ENCODE results near the gene IL17C.

The IL17C gene

GRCh38 chr16:88629835-88630234, 8.5 kb upstream of the IL17C start:
- no peak for DNase-seq

GRCh38 chr16:88630433-88630832, 7.9 kb upstream of the IL17C start:
- DNase-seq, result no peak

GRCh38 chr16:88630941-88631340, 7.4 kb upstream of the IL17C start:
- DNase-seq, result no peak

- DNase-seq, result no peak
Measured at GRCh38 chr16:88631384-88631783, 7.0 kb upstream of the IL17C start.

GRCh38 chr16:88631920-88632586, 6.3 kb upstream of the IL17C start:
- no peak for DNase-seq

DNA sequence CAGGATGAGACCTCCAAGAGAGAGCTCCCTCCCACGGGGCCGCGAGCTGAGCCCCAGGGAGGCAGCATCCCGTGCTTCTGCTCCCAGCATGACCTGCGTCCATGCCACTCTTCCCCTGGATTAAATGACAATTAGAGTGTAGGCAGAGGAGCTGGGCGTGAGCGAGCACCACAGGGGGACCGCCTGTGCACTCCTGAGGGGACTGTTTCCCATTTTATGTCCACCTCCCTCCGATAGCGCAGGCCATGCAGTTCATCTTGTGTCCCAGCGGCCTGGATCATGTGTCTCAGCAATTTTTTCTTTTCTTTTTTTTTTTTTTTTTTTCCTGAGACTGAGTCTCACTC, 5.8 kb upstream of the IL17C start:
- DNase-seq, result no peak

DNA sequence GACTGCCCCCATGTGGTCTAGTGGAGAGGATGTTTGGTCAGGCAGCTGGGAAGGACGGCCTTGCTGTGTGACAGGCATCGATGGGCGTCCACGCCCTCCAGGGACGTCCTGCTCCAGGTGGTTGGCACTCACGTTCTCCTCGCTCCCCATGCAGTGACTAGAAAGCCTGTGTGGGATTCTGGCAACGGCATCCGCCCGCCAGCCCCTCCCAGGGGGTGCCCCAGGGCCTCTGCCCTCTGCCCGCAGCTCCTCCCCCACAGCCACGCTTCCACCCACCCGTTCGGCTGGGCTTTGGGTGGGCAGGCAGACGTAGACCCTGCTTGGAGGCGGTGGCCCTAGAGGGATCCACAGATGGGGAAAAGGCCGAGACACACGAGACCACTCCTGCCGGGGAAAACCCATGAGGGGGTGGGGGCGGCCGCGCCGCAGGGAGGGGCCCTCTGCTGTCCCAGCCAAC, 4.7 kb upstream of the IL17C start:
- DNase-seq, result no peak

DNA sequence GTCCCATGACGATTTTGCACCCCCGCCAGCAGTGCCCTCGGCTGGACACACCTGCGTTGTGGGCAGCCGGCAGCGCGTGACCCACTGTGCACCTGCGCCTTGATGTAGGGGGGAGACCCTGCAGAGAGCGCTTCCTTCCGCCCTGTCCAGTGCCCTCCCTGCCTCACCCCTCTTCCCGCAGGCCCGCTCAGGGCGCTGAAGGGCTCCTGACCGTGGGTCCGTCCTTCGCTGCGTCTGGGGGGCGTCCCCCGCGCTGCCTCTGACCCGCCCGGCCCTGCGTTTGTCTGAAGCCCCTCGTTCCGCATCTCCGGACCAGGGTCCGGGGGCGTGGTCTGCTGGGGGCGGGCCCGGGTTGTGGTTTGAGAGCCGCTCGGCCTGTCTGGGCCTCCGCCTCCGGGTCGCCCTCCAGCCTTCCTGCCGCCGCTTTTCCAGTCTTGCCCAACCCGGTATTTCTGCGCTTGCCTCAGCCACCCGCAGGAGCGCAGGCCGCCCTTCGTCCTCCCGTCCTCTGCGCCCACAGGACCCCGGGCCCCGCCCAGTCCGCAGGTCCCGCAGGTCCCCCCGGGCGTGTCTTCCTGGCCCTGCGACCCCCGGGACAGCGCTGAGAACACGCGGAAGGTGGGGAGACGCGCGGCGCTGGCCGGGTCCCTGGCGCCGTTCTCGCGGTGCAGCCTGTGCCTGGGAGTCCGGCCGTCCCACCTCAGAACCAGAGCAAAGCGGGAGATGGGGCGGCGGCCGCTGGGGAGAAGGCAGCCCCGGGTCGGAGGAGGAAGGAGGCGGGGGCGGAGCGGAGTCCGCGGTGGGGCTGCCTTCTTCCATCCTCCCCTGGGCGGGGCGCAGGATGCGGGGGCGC, 4.0 kb upstream of the IL17C start:
- DNase-seq, result no peak

DNA sequence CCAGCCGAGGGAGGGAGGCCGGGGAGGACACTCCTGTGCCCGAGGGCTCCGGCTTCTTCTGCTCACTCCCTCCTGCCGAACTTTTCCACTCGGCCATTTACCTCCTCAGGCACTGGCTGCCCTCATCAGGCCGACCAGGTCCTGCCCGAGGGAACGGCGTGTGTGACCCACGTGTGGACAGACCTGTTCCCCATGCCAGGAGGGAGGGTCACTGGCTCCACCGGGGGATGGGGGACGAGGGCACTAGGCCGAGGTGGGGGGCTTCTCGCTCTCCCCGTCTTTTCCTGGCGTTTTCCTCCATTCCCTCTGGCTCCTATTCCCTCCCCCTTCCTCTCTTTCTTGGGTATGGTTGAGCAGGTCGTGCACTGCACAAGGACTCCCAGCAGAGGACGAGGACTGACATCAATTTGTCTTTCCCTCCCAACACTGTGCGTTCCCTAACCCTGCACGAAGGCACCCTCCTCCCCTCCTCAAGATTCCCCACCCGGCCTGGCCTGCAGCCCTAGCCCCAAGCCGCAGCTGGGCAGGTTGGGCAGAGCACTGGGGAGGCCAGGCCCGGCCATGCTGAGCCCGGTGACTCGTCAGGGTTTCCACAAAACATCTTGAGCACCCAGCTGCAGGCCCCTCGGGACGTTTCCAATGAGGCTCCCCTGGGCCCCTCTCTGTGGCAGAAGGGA, 3.2 kb upstream of the IL17C start:
- no peak for DNase-seq

- no peak for DNase-seq
Measured at GRCh38 chr16:88635671-88636319, 2.6 kb upstream of the IL17C start.

- no peak for DNase-seq
Measured at GRCh38 chr16:88636488-88637265, 1.7 kb upstream of the IL17C start.

- no peak for DNase-seq
Measured at GRCh38 chr16:88639231-88640038, 1.1 kb downstream of the IL17C start.

DNA sequence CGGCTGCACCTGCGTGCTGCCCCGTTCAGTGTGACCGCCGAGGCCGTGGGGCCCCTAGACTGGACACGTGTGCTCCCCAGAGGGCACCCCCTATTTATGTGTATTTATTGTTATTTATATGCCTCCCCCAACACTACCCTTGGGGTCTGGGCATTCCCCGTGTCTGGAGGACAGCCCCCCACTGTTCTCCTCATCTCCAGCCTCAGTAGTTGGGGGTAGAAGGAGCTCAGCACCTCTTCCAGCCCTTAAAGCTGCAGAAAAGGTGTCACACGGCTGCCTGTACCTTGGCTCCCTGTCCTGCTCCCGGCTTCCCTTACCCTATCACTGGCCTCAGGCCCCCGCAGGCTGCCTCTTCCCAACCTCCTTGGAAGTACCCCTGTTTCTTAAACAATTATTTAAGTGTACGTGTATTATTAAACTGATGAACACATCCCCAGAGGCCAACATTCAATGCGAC, 1.7 kb downstream of the IL17C start:
- DNase-seq, result no peak

GRCh38 chr16:88640498-88641247, 2.3 kb downstream of the IL17C start:
- DNase-seq, result no peak

DNA sequence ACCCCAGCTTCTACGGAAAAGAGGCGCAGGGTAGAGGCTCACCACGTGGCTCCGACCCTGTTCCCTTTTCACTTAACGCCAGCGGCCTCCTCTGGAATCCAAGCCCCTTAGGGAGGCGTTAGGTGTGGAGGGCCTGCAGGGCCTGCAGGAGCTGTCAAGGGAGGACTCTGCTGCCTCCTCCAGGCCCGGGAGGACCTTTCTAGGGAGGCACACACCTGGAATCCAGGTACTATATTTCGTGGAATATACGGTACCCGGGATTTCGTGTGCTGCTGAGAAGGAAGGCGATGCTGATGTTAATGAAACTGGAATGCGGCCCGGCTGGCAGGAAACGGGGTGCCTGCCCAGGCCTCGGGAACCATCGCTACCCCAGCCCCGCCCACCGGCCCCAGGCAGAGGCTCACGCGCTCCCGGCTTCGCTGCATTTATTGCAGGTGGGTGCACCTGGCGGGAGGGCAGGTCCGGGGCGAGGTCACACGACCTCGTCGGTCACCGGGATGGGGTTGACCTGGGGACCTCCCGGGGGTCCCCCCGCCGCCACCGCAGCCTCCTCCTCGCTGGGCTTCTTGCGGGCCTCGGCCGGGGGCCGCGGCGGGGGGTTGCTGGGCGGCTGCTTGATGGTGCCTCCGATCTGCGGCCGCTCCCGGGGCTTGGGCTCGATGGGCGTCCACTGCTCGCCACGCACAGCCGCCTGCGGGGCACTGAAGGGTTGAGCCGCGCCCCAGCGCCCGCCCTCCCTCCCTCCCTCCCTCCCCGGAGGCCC, 4.7 kb downstream of the IL17C start:
- DNase-seq, result no peak

DNA sequence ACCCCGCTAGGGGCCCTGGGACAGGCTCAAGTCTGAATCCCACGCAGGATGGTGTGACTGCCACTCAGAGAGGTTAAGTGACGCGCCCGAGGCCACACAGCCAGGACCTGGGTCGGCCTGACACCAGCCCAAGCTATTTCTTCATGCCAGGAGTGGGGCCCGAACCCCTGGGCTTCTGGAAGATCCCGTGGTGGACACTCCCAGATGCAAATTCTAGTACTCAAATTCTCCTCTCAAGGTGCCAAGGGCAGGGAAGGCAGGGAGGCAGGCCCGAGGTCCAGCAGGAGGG, 5.2 kb downstream of the IL17C start:
- DNase-seq, result no peak

- no peak for DNase-seq
Measured at GRCh38 chr16:88645455-88645854, 7.1 kb downstream of the IL17C start.

DNA sequence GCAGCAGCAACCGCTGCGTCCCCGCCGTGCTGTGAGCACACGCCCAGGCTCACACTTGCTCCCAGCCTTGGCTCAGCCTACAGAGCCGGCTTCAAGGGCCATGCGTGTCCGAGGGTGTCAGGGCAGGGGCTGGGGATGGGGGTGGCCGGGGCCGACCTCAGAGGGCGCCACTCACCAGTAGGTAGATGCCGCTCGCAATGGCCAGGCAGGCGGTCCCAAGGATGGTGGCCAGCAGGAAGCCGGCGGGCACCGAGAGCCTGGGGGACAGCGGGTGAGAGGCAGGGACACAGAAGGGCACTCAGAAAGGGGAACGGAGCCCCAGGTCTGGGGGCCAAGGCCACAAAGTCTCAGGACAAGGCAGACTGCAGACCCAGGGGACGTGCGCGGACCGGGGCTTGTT, 7.6 kb downstream of the IL17C start:
- no peak for DNase-seq

- no peak for DNase-seq
Measured at GRCh38 chr16:88646345-88647034, 8.1 kb downstream of the IL17C start.
